ENCODE results near the gene CACNA1G. TPM values are rescaled to one million over a fixed set of nuclear protein-coding genes. Genes with fewer than 3 reads are reported as not detected.

The CACNA1G gene
- total and polyA plus RNA-seq, 9 of the 15 experiments (the other 6 are each of a cell fraction or from before 2014, with no cell fraction given) = 0.01 TPM; not detected in 8

GRCh38 chr17:50538549-50539410, 21.7 kb upstream of the CACNA1G start:
- peaks cover 4 to 31% of the 10 kb centered on the region in 2 experiments; a peak in 3 of 5 replicates for H3K27me3 ChIP-seq (ENCODE audit: control insufficient read depth in 2 of 2, insufficient read depth in 2 of 2, low read length in 2 of 2)
- in situ Hi-C loops (cut with MboI) = no loop called here
- H4K20me1 ChIP-seq (replicated peaks; ENCODE audit: control insufficient read depth, insufficient read depth, low read length) = 0 out of 2 replicates have a peak, but pooled peaks cover 7% of the 10 kb centered on the region
- no peaks in the 10 kb centered on the region for H3K9me3 ChIP-seq (replicated peaks; ENCODE audit: control insufficient read depth, insufficient read depth, low read depth, low read length)
- peaks cover 6 to 58% of the 10 kb centered on the region in 2 experiments; a peak in 4 of 5 replicates for H3K4me1 ChIP-seq (replicated peaks in 1 of 2; ENCODE audit: control insufficient read depth in 2 of 2, insufficient read depth in 2 of 2, low read length in 2 of 2)
- H3K4me3 ChIP-seq = no peak overlapping the region
- H2AFZ ChIP-seq (ENCODE audit: low read depth, low read length) = no peak overlapping the region
- no peak for ATAC-seq
- ChIA-PET POLR2A (interaction anchor here (0.6 kb wide), 2 partner anchors 8 to 328 kb away, joined by 3 read pairs; partner anchors contain the start of gene TOB1), CTCF (ENCODE audit: low intra/inter-chr PET ratio) (no interaction called here)
- whole genome bisulfite sequencing (ENCODE audit: insufficient coverage, low coverage, missing lambda C conversion rate) = 33% methylated on average over 18 of the region's 20 CpGs
- no TSS peak for BruUV-seq (replicated peaks)
- H3K9me1 ChIP-seq (ENCODE audit: control insufficient read depth, insufficient read depth, low read length) = no peaks in the 10 kb centered on the region
- FAIRE-seq = no peak
- no peak for DNase-seq (ENCODE audit: extremely low read depth in 1 of 4, low spot score in 3 of 4)
- H3K4me2 ChIP-seq (ENCODE audit: insufficient read depth, low read length) = no peak overlapping the region
- TF ChIP-seq ZNF511 (CRISPR knock-in tag; IDR thresholded peaks at IDR 0.05) (0 out of 2 replicates have a peak, but pooled peaks have one; percentile 42), EZH2 (IDR thresholded peaks at IDR 0.05; ENCODE audit: borderline replicate concordance, low read depth, low read length) (no peak)
- intact Hi-C loops (cut with micrococcal nuclease) = no loop called here
- no peaks in the 10 kb centered on the region for H3K79me2 ChIP-seq (ENCODE audit: control insufficient read depth, insufficient read depth, low read length)
- no peak overlapping the region for H3K27ac ChIP-seq (ENCODE audit: extremely low read depth, low read depth, low read length)
- H3K9ac ChIP-seq (ENCODE audit: insufficient read depth in 1 of 2, low read depth in 2 of 2, low read length in 2 of 2) = peak overlapping the region in 1 of 2 experiments; percentile 20; a peak in 2 of 4 replicates
- no peaks in the 10 kb centered on the region for H3K36me3 ChIP-seq (ENCODE audit: control insufficient read depth, insufficient read depth, low read length)
